ENCODE results near the gene CHAD. TPM values are rescaled to one million over a fixed set of nuclear protein-coding genes. Genes with fewer than 3 reads are reported as not detected.
A peak's percentile ranks its signal among the peaks of the same experiment; 100 is the strongest.

Gene CHAD
- total and polyA plus RNA-seq, 2 of the 13 experiments (the other 11 are each of a cell fraction or from before 2014, with no cell fraction given), result 1.4 TPM; not detected in 1

GRCh38 chr17:50424996-50425681 is 43.5 kb downstream of the CHAD start:
- FAIRE-seq (no peak), DNase-seq (ENCODE audit: low spot score) (no peak), ATAC-seq (no peak)
- Histone ChIP-seq H3K36me3 (replicated peaks in 1 of 2; ENCODE audit: control insufficient read depth in 1 of 2, insufficient read depth in 2 of 2, low read length in 2 of 2) (no peaks in the 10 kb centered on the region), H3K9me3 (ENCODE audit: low read length) (no peaks in the 10 kb centered on the region), H3K27ac (ENCODE audit: extremely low read length, insufficient read depth, low read length) (peak overlapping the region; percentile 83), H3K4me3 (replicated peaks in 1 of 3; ENCODE audit: insufficient read depth in 1 of 3, low read depth in 2 of 3, low read length in 3 of 3) (peak overlapping the region; percentile 74 to 91 (median 90)), H3K27me3 (ENCODE audit: control insufficient read depth in 1 of 2, insufficient read depth in 2 of 2, low read length in 2 of 2) (no peaks in the 10 kb centered on the region; a peak in 1 of 5 replicates), H3K9ac (ENCODE audit: insufficient read depth, low read depth, low read length) (peak overlapping the region; percentile 70), H4K20me1 (ENCODE audit: insufficient read depth, low read length) (no peaks in the 10 kb centered on the region), H3K79me2 (ENCODE audit: insufficient read depth, low read length) (peaks cover 25% of the 10 kb centered on the region), H3K4me1 (ENCODE audit: insufficient read depth, low read length) (peaks cover 92% of the 10 kb centered on the region), H3K4me2 (ENCODE audit: low read depth, low read length) (peak overlapping the region; percentile 100), H2AFZ (ENCODE audit: low read length) (no peak overlapping the region)
- BruUV-seq (replicated peaks), result TSS peak; percentile 73
- ChIA-PET CTCF (ENCODE audit: low intra/inter-chr PET ratio, low total read pairs) (no interaction called here), POLR2A (interaction anchor here (1.4 to 5.6 kb wide), 4 partner anchors 27 to 54 kb away, joined by 3 to 99 read pairs (median 14); partner anchors contain the start of genes LRRC59 and RSAD1)
- in situ Hi-C loops (cut with HindIII; ENCODE audit: extremely low pct_ligation_motif_present, low pct_unique_long_range_greater_than_20kb) (no loop called here), intact Hi-C loops (cut with micrococcal nuclease; ENCODE audit: unreplicated experiment) (no loop called here)
- 17% methylated on average over 6 of the region's 8 CpGs for WGBS (ENCODE audit: low lambda C conversion rate)
- peak; percentile 46; the same call in 1 of the 2 replicates for TF ChIP-seq ARID2 (CRISPR knock-in tag; IDR thresholded peaks at IDR 0.05; ENCODE audit: borderline replicate concordance)
- TF ChIP-seq KLF13 (CRISPR knock-in tag; IDR thresholded peaks at IDR 0.05), result peak; percentile 83; the same call in 1 of the 2 replicates
- TF ChIP-seq PHF21A (CRISPR knock-in tag; IDR thresholded peaks at IDR 0.05), result 0 out of 2 replicates have a peak, but pooled peaks have one; percentile 43
- peak; percentile 13; the same call in 1 of the 2 replicates for TF ChIP-seq YEATS4 (CRISPR knock-in tag; IDR thresholded peaks at IDR 0.05; ENCODE audit: borderline replicate concordance)
- 0 out of 2 replicates have a peak, but pooled peaks have one; percentile 12 for TF ChIP-seq ZNF224 (CRISPR knock-in tag; IDR thresholded peaks at IDR 0.05)
- 0 out of 2 replicates have a peak, but pooled peaks have one; percentile 75 for TF ChIP-seq E2F2 (CRISPR knock-in tag; IDR thresholded peaks at IDR 0.05; ENCODE audit: borderline replicate concordance)
- TF ChIP-seq MIXL1 (CRISPR knock-in tag; IDR thresholded peaks at IDR 0.05), result no peak
- no peak for TF ChIP-seq PAWR (CRISPR knock-in tag; IDR thresholded peaks at IDR 0.05; ENCODE audit: borderline replicate concordance)
- TF ChIP-seq RXRB (CRISPR knock-in tag; IDR thresholded peaks at IDR 0.05; ENCODE audit: borderline replicate concordance), result 0 out of 2 replicates have a peak, but pooled peaks have one; percentile 27
- peak; percentile 45; the same call in 1 of the 2 replicates for TF ChIP-seq ZNF501 (CRISPR knock-in tag; IDR thresholded peaks at IDR 0.05)
- no peak for TF ChIP-seq NCOA1 (CRISPR knock-in tag; IDR thresholded peaks at IDR 0.05)
- TF ChIP-seq ZNF256 (CRISPR knock-in tag; conservative IDR thresholded peaks at IDR 0.05), result no peak
- no peak for TF ChIP-seq DRAP1 (CRISPR knock-in tag; IDR thresholded peaks at IDR 0.05)
- no peak for TF ChIP-seq ZNF580 (CRISPR knock-in tag; IDR thresholded peaks at IDR 0.05; ENCODE audit: borderline replicate concordance, low read depth)
- peak; percentile 38; the same call in 1 of the 2 replicates for TF ChIP-seq HNF4A (CRISPR knock-in tag; IDR thresholded peaks at IDR 0.05)
- no peak for TF ChIP-seq ZNF512B (CRISPR knock-in tag; IDR thresholded peaks at IDR 0.05; ENCODE audit: borderline replicate concordance)
- no peak for TF ChIP-seq EZH2 (conservative IDR thresholded peaks at IDR 0.05; ENCODE audit: low read depth, low read length)
- 0 out of 2 replicates have a peak, but pooled peaks have one; percentile 41 for TF ChIP-seq SATB2 (CRISPR knock-in tag; IDR thresholded peaks at IDR 0.05)
- TF ChIP-seq ZNF558 (CRISPR knock-in tag; IDR thresholded peaks at IDR 0.05; ENCODE audit: borderline replicate concordance), result 0 out of 2 replicates have a peak, but pooled peaks have one; percentile 13
- TF ChIP-seq MEIS1 (CRISPR knock-in tag; IDR thresholded peaks at IDR 0.05; ENCODE audit: borderline replicate concordance), result no peak
